ENCODE measurements around the gene P2RX2. TPM values are rescaled to one million over a fixed set of nuclear protein-coding genes. Genes with fewer than 3 reads are reported as not detected.

Gene P2RX2
- total RNA-seq, 1 donor = not detected

- Histone ChIP-seq H3K36me3 (ENCODE audit: insufficient read depth, low read length) (peaks cover 29% of the 10 kb centered on the region), H4K20me1 (ENCODE audit: insufficient read depth, low read length) (no peaks in the 10 kb centered on the region), H3K27ac (ENCODE audit: low read depth, low read length) (no peak overlapping the region), H3K9me3 (ENCODE audit: low read depth, low read length) (no peaks in the 10 kb centered on the region), H2AFZ (ENCODE audit: low read length) (no peak overlapping the region), H3K4me2 (ENCODE audit: insufficient read depth, low read length) (no peak overlapping the region), H3K4me1 (ENCODE audit: insufficient read depth, low read length) (no peaks in the 10 kb centered on the region), H3K4me3 (ENCODE audit: insufficient read depth, low read length) (no peak overlapping the region), H3K27me3 (ENCODE audit: insufficient read depth, low read length) (no peaks in the 10 kb centered on the region), H3K79me2 (ENCODE audit: insufficient read depth, low read length) (no peaks in the 10 kb centered on the region)
- peak; percentile 64 for DNase-seq (ENCODE audit: insufficient read length, low spot score, missing footprints)
- TF ChIP-seq CTCF (IDR thresholded peaks at IDR 0.05; ENCODE audit: extremely low read depth, low read depth, low read length) = no peak
These were observed 15.9 kb downstream of the P2RX2 start for GRCh38 chr12:132634411-132634990.

GRCh38 chr12:132635076-132635955 is 16.7 kb downstream of the P2RX2 start:
- no peaks in the 10 kb centered on the region for H4K20me1 ChIP-seq (ENCODE audit: insufficient read depth, low read length)
- H2AFZ ChIP-seq (ENCODE audit: low read length) = no peak overlapping the region
- H3K79me2 ChIP-seq (ENCODE audit: insufficient read depth, low read length) = no peaks in the 10 kb centered on the region
- DNase-seq (ENCODE audit: insufficient read length, low spot score, missing footprints) = peak; percentile 69
- H3K4me3 ChIP-seq (ENCODE audit: insufficient read depth, low read length) = no peak overlapping the region
- no peaks in the 10 kb centered on the region for H3K27me3 ChIP-seq (ENCODE audit: insufficient read depth, low read length)
- H3K4me2 ChIP-seq (ENCODE audit: insufficient read depth, low read length) = no peak overlapping the region
- no peak overlapping the region for H3K27ac ChIP-seq (ENCODE audit: low read depth, low read length)
- no peak for TF ChIP-seq CTCF (IDR thresholded peaks at IDR 0.05; ENCODE audit: extremely low read depth, low read depth, low read length)
- no peaks in the 10 kb centered on the region for H3K4me1 ChIP-seq (ENCODE audit: insufficient read depth, low read length)
- H3K36me3 ChIP-seq (ENCODE audit: insufficient read depth, low read length) = peaks cover 24% of the 10 kb centered on the region
- H3K9me3 ChIP-seq (ENCODE audit: low read depth, low read length) = no peaks in the 10 kb centered on the region

GRCh38 chr12:132637811-132638210 is 19.2 kb downstream of the P2RX2 start:
- Histone ChIP-seq H3K4me3 (ENCODE audit: insufficient read depth, low read length) (no peak overlapping the region), H3K9me3 (ENCODE audit: low read depth, low read length) (no peaks in the 10 kb centered on the region), H3K4me1 (ENCODE audit: insufficient read depth, low read length) (no peaks in the 10 kb centered on the region), H2AFZ (ENCODE audit: low read length) (no peak overlapping the region), H3K79me2 (ENCODE audit: insufficient read depth, low read length) (no peaks in the 10 kb centered on the region), H3K27ac (ENCODE audit: low read depth, low read length) (no peak overlapping the region), H3K4me2 (ENCODE audit: insufficient read depth, low read length) (no peak overlapping the region), H3K27me3 (ENCODE audit: insufficient read depth, low read length) (no peaks in the 10 kb centered on the region), H3K36me3 (ENCODE audit: insufficient read depth, low read length) (peaks cover 24% of the 10 kb centered on the region), H4K20me1 (ENCODE audit: insufficient read depth, low read length) (no peaks in the 10 kb centered on the region)
- TF ChIP-seq CTCF (IDR thresholded peaks at IDR 0.05; ENCODE audit: extremely low read depth, low read depth, low read length) = no peak
- no peak for DNase-seq (ENCODE audit: insufficient read length, low spot score, missing footprints)

Data from osteoblast (primary cell).